H9 (cell line): ENCODE measurements around the gene KRTAP2-3. TPM values are rescaled to one million over a fixed set of nuclear protein-coding genes. Genes with fewer than 3 reads are reported as not detected.
"Not testable (repeated sequence)": the region's sequence is repeated elsewhere in the genome, so short reads cannot be mapped to it uniquely, and the experiment has no call there.

Experiments used
- DNase-seq: peaks from one replicate; pipeline ENCODE4 v3.0.0-alpha.2; 2017
- H2AFZ ChIP-seq: one replicate; pipeline ENCODE4 v1.6.1; 2013; ENCODE audit warnings: mild to moderate bottlenecking, low read length, control low read depth, moderate library complexity
- H2AK5ac ChIP-seq: 2 replicates; pipeline ENCODE4 v1.6.1; 2013; ENCODE audit warnings: low read length, control low read depth, mixed read lengths; ENCODE audit not compliant: insufficient read length
- H2BK120ac ChIP-seq: one replicate; pipeline ENCODE4 v1.6.1; 2013; ENCODE audit warnings: low read depth, mild to moderate bottlenecking, low read length, control low read depth, inconsistent platforms; ENCODE audit not compliant: poor library complexity, severe bottlenecking
- H2BK12ac ChIP-seq: 2 replicates; pipeline ENCODE4 v1.6.1; 2013; ENCODE audit warnings: low read length, control low read depth, mixed read lengths, low read depth; ENCODE audit not compliant: insufficient read length
- H2BK15ac ChIP-seq: 2 replicates; pipeline ENCODE4 v1.6.1; 2013; ENCODE audit warnings: low read depth, low read length, control low read depth
- H2BK20ac ChIP-seq: one replicate; pipeline ENCODE4 v1.6.1; 2013; ENCODE audit warnings: low read depth, mild to moderate bottlenecking, low read length, control low read depth, inconsistent platforms; ENCODE audit not compliant: poor library complexity, severe bottlenecking
- H2BK5ac ChIP-seq: 2 replicates; pipeline ENCODE4 v1.6.1; 2013; ENCODE audit warnings: low read length, control low read depth, mixed read lengths; ENCODE audit not compliant: insufficient read length
- H3K14ac ChIP-seq: 2 replicates; pipeline ENCODE4 v1.6.1; 2013; ENCODE audit warnings: low read length, control low read depth; ENCODE audit not compliant: insufficient read depth
- H3K18ac ChIP-seq: 2 replicates; pipeline ENCODE4 v1.6.1; 2013; ENCODE audit warnings: low read depth, mild to moderate bottlenecking, mixed read lengths, low read length, control low read depth; ENCODE audit not compliant: insufficient read length
- H3K23ac ChIP-seq: 2 replicates; pipeline ENCODE4 v1.6.1; 2013; ENCODE audit warnings: low read length, control low read depth, mixed read lengths, low read depth; ENCODE audit not compliant: insufficient read length
- H3K23me2 ChIP-seq: 2 replicates; pipeline ENCODE4 v1.6.1; 2013; ENCODE audit warnings: low read depth, mild to moderate bottlenecking, mixed read lengths, low read length, control low read depth; ENCODE audit not compliant: insufficient read length, poor library complexity, severe bottlenecking
- H3K27ac ChIP-seq: 2 replicates; pipeline ENCODE4 v1.5.1; 2013; ENCODE audit warnings: low read length, control low read depth, mixed read lengths, low read depth; ENCODE audit not compliant: insufficient read length
- H3K27me3 ChIP-seq: 2 replicates; pipeline ENCODE4 v1.6.1; 2013; ENCODE audit warnings: low read length, control low read depth, inconsistent platforms; ENCODE audit not compliant: insufficient read depth
- H3K4ac ChIP-seq: 2 replicates; pipeline ENCODE4 v1.6.1; 2013; ENCODE audit warnings: low read depth, mild to moderate bottlenecking, control low read depth, inconsistent platforms, low read length, moderate library complexity
- H3K4me1 ChIP-seq: 2 replicates; pipeline ENCODE4 v1.6.1; 2013; ENCODE audit warnings: low read length, control low read depth, inconsistent platforms; ENCODE audit not compliant: insufficient read depth
- H3K4me2 ChIP-seq: 2 replicates; pipeline ENCODE4 v1.6.1; 2013; ENCODE audit warnings: low read length, control low read depth, mixed read lengths; ENCODE audit not compliant: insufficient read length, insufficient read depth
- H3K56ac ChIP-seq: 2 replicates; pipeline ENCODE4 v1.6.1; 2013; ENCODE audit warnings: low read depth, mild to moderate bottlenecking, mixed read lengths, low read length, control low read depth; ENCODE audit not compliant: insufficient read length
- H3K79me1 ChIP-seq: 2 replicates; pipeline ENCODE4 v1.6.1; 2013; ENCODE audit warnings: low read depth, mild to moderate bottlenecking, moderate library complexity, low read length, control low read depth, inconsistent platforms; ENCODE audit not compliant: insufficient read depth, poor library complexity, severe bottlenecking
- H3K79me2 ChIP-seq: 2 replicates; pipeline ENCODE4 v1.6.1; 2013; ENCODE audit warnings: low read length, control low read depth, inconsistent platforms; ENCODE audit not compliant: insufficient read depth
- H3K9ac ChIP-seq: 2 replicates; pipeline ENCODE4 v1.6.1; 2013; ENCODE audit warnings: low read length, control low read depth, mixed read lengths; ENCODE audit not compliant: insufficient read length; ENCODE audit errors: extremely low read depth
- H3K9me3 ChIP-seq: one replicate; pipeline ENCODE4 v1.6.1; 2013; ENCODE audit warnings: low read depth, low read length, inconsistent platforms; ENCODE audit not compliant: control insufficient read depth
- H3T11ph ChIP-seq: one replicate; pipeline ENCODE4 v1.6.1; 2013; ENCODE audit warnings: mild to moderate bottlenecking, low read length, control low read depth, inconsistent platforms
- H4K20me1 ChIP-seq: one replicate; pipeline ENCODE4 v1.6.1; 2013; ENCODE audit not compliant: control insufficient read depth, insufficient read length, insufficient read depth
- H4K5ac ChIP-seq: 2 replicates; pipeline ENCODE4 v1.6.1; 2013; ENCODE audit warnings: low read depth, mild to moderate bottlenecking, mixed read lengths, low read length, control low read depth; ENCODE audit not compliant: insufficient read length
- H4K8ac ChIP-seq: replicated peaks from 2 replicates; pipeline ENCODE4 v1.6.1; 2013; ENCODE audit warnings: low read length, control low read depth, mixed read lengths, low read depth; ENCODE audit not compliant: insufficient read length
- H4K91ac ChIP-seq: 2 replicates; pipeline ENCODE4 v1.6.1; 2013; ENCODE audit warnings: low read depth, mild to moderate bottlenecking, moderate library complexity, mixed read lengths, low read length, control low read depth; ENCODE audit not compliant: insufficient read length
- H3K27ac Mint-ChIP-seq, 3 experiments: 2 replicates in 2 of 3; 3 replicates in 1 of 3; pipeline ENCODE4 v1.8.0; 2020 to 2021; ENCODE audit warnings: mixed read lengths in 3 of 3, mild to moderate bottlenecking in 1 of 3, moderate library complexity in 1 of 3
- H3K27me3 Mint-ChIP-seq: 2 replicates; pipeline ENCODE4 v1.8.0; 2021; ENCODE audit warnings: low read depth, mild to moderate bottlenecking, moderate library complexity, mixed read lengths
- H3K36me3 Mint-ChIP-seq, 3 experiments: 2 replicates in 2 of 3; 3 replicates in 1 of 3; pipeline ENCODE4 v1.8.0; 2020 to 2021; ENCODE audit warnings: low read depth in 3 of 3, mixed read lengths in 3 of 3; ENCODE audit not compliant: insufficient read depth in 1 of 3
- H3K4me1 Mint-ChIP-seq, 2 experiments: 2 replicates each; pipeline ENCODE4 v1.8.0; 2020; ENCODE audit warnings: mixed read lengths in 2 of 2
- H3K4me3 Mint-ChIP-seq, 2 experiments: 2 replicates in 1 of 2; 3 replicates in 1 of 2; pipeline ENCODE4 v1.8.0; 2020 to 2021; ENCODE audit warnings: mild to moderate bottlenecking in 2 of 2, mixed read lengths in 2 of 2, moderate library complexity in 1 of 2
- H3K9me3 Mint-ChIP-seq, 2 experiments: 2 replicates in 1 of 2; 3 replicates in 1 of 2; pipeline ENCODE4 v1.8.0; 2020; ENCODE audit warnings: mild to moderate bottlenecking in 2 of 2, mixed read lengths in 2 of 2, moderate library complexity in 1 of 2
- CTCF ChIP-seq: fragments of 200-600 bp; sonication (generic); conservative IDR thresholded peaks from 3 replicates; pipeline ENCODE4 v1.8.0; 2021; ENCODE audit warnings: antibody characterized with exemption, mild to moderate bottlenecking
- WGBS: extraction: QIAGEN DNeasy Blood & Tissue Kit; methylation state at CpG from one replicate; pipeline ENCODE4 v1.1.7; 2013; ENCODE audit warnings: missing lambda C conversion rate, low lambda C conversion rate, mixed read lengths; ENCODE audit not compliant: insufficient read length; ENCODE audit errors: extremely low coverage; 5-methylcytosine and 5-hydroxymethylcytosine counted together
- total RNA-seq: library from RNA; stranded (reverse); gene quantifications from 2 replicates; pipeline ENCODE4 v1.2.1, GENCODE V29; 2021

Gene KRTAP2-3
- total RNA-seq, 1 experiment from 2014 or later, result not detected

GRCh38 chr17:41096055-41096454, 36.1 kb upstream of the KRTAP2-3 start:
- no peak overlapping the region for H2BK120ac ChIP-seq
- peaks cover 15 to 24% of the 10 kb centered on the region in 2 experiments; a peak in 4 of 5 replicates for H3K9me3 Mint-ChIP-seq
- no CpG with 5 or more reads among the region's 7 CpGs for WGBS
- no peak overlapping the region for H2BK15ac ChIP-seq
- no peaks in the 10 kb centered on the region for H3K27me3 Mint-ChIP-seq
- no peak overlapping the region for H3K9ac ChIP-seq
- no peak overlapping the region for H3K27ac ChIP-seq
- H3T11ph ChIP-seq, result no peak overlapping the region
- no peak overlapping the region for H3K18ac ChIP-seq
- no peak overlapping the region for H3K56ac ChIP-seq
- no peak overlapping the region for H3K14ac ChIP-seq
- H2AFZ ChIP-seq, result no peak overlapping the region
- H2BK5ac ChIP-seq, result no peak overlapping the region
- no peaks in the 10 kb centered on the region for H4K20me1 ChIP-seq
- H2AK5ac ChIP-seq, result no peak overlapping the region
- H3K27me3 ChIP-seq, result no peaks in the 10 kb centered on the region
- H4K5ac ChIP-seq, result no peak overlapping the region
- H3K79me1 ChIP-seq, result no peaks in the 10 kb centered on the region
- no peak overlapping the region for H3K23ac ChIP-seq
- DNase-seq, result no peak
- no peak overlapping the region for H4K8ac ChIP-seq
- H3K9me3 ChIP-seq, result no peaks in the 10 kb centered on the region
- H3K4me1 Mint-ChIP-seq, result peaks cover 22 to 30% of the 10 kb centered on the region in 2 experiments
- no peaks in the 10 kb centered on the region for H3K23me2 ChIP-seq
- no peaks in the 10 kb centered on the region for H3K79me2 ChIP-seq
- no peaks in the 10 kb centered on the region for H3K4me1 ChIP-seq
- H3K4me3 Mint-ChIP-seq, result no peak overlapping the region
- peaks cover 0 to 22% (median 12%) of the 10 kb centered on the region in 3 experiments; a peak in 5 of 7 replicates for H3K36me3 Mint-ChIP-seq
- no peak overlapping the region for H2BK20ac ChIP-seq
- H4K91ac ChIP-seq, result no peak overlapping the region
- no peak for TF ChIP-seq CTCF
- no peak overlapping the region for H3K4me2 ChIP-seq
- H3K27ac Mint-ChIP-seq, result no peak overlapping the region; a peak in 1 of 7 replicates
- H3K4ac ChIP-seq, result no peak overlapping the region
- no peak overlapping the region for H2BK12ac ChIP-seq

- not testable (repeated sequence) for H3K4me2 ChIP-seq, H3K4me1 ChIP-seq, H2BK5ac ChIP-seq, H3K23ac ChIP-seq, H2BK15ac ChIP-seq, H3K27ac ChIP-seq, H3K79me1 ChIP-seq, H3K4ac ChIP-seq, H3K27me3 ChIP-seq, H4K5ac ChIP-seq, H3T11ph ChIP-seq, H3K18ac ChIP-seq, H2BK120ac ChIP-seq, H4K20me1 ChIP-seq, H2AFZ ChIP-seq, H3K14ac ChIP-seq, DNase-seq, H3K4me3 Mint-ChIP-seq, H4K8ac ChIP-seq, H2AK5ac ChIP-seq, H2BK20ac ChIP-seq, H3K27me3 Mint-ChIP-seq, H3K27ac Mint-ChIP-seq, H2BK12ac ChIP-seq, H3K9me3 ChIP-seq, H3K56ac ChIP-seq, H3K79me2 ChIP-seq, H3K23me2 ChIP-seq, H4K91ac ChIP-seq, H3K9ac ChIP-seq
- WGBS, result no CpG with 5 or more reads among the region's 4 CpGs
- peaks cover 12 to 14% of the 10 kb centered on the region in 2 experiments for H3K4me1 Mint-ChIP-seq
- peaks cover 0 to 15% (median 12%) of the 10 kb centered on the region in 3 experiments; a peak in 6 of 7 replicates for H3K36me3 Mint-ChIP-seq
- H3K9me3 Mint-ChIP-seq, result peaks cover 14 to 21% of the 10 kb centered on the region in 2 experiments; a peak in 4 of 5 replicates
These were observed 28.9 kb upstream of the KRTAP2-3 start for GRCh38 chr17:41088760-41089352.
